HG02798 (cell line): ENCODE data around the gene RPL38.
A peak's percentile ranks its signal among the peaks of the same experiment; 100 is the strongest.

Source experiments
- ATAC-seq: cut with Tn5 transposase; IDR thresholded peaks from one replicate; pipeline ENCODE4 v1.9.1; 2021; ENCODE audit warnings: mild to moderate bottlenecking; ENCODE audit not compliant: unreplicated experiment, poor library complexity

The RPL38 gene

GRCh38 chr17:74206332-74206818, 2.9 kb downstream of the RPL38 start:
- no peak for ATAC-seq

- ATAC-seq, result no peak
Observed at GRCh38 chr17:74210191-74211140, 7.0 kb downstream of the RPL38 start.

- ATAC-seq, result no peak
Observed at GRCh38 chr17:74211141-74211911, 7.8 kb downstream of the RPL38 start.

- no peak for ATAC-seq
Observed at GRCh38 chr17:74211912-74212208, 8.4 kb downstream of the RPL38 start.

- no peak for ATAC-seq
Observed at GRCh38 chr17:74212209-74212912, 8.9 kb downstream of the RPL38 start.

- peak; percentile 67 for ATAC-seq
Observed at GRCh38 chr17:74212913-74213791, 9.7 kb downstream of the RPL38 start, which contains the start of gene TTYH2. TTYH2 (plus strand) TSS chr17:74213571; CDS start chr17:74213588, 17 bp downstream.

- no peak for ATAC-seq
Observed at GRCh38 chr17:74213861-74214391, 10.4 kb downstream of the RPL38 start.

GRCh38 chr17:74214484-74215341, 11.2 kb downstream of the RPL38 start:
- no peak for ATAC-seq

- no peak for ATAC-seq
Observed at GRCh38 chr17:74215342-74215727, 11.9 kb downstream of the RPL38 start.

GRCh38 chr17:74216505-74216904, 13.0 kb downstream of the RPL38 start:
- no peak for ATAC-seq

GRCh38 chr17:74217037-74217730, 13.7 kb downstream of the RPL38 start:
- no peak for ATAC-seq

- no peak for ATAC-seq
Observed at GRCh38 chr17:74217888-74218287, 14.4 kb downstream of the RPL38 start.

GRCh38 chr17:74218436-74218835, 15.0 kb downstream of the RPL38 start:
- no peak for ATAC-seq

- ATAC-seq, result no peak
Observed at GRCh38 chr17:74219576-74220133, 16.2 kb downstream of the RPL38 start.

GRCh38 chr17:74220219-74220618, 16.7 kb downstream of the RPL38 start:
- no peak for ATAC-seq

- no peak for ATAC-seq
Observed at GRCh38 chr17:74220946-74221818, 17.7 kb downstream of the RPL38 start.

GRCh38 chr17:74222399-74222798, 18.9 kb downstream of the RPL38 start:
- no peak for ATAC-seq
